Mesothelial cell of epicardium (in vitro differentiated cells): ENCODE data around the gene MBNL3. TPM values are rescaled to one million over a fixed set of nuclear protein-coding genes. Genes with fewer than 3 reads are reported as not detected.
A peak's percentile ranks its signal among the peaks of the same experiment; 100 is the strongest.
"Not testable (repeated sequence)": the region's sequence is repeated elsewhere in the genome, so short reads cannot be mapped to it uniquely, and the experiment has no call there.

ENCODE experiments used
- DNase-seq, 2 experiments: peaks; one replicate each; pipeline ENCODE4 v3.0.0; 2021; ENCODE audit warnings: low spot score in 2 of 2; ENCODE audit not compliant: unreplicated experiment in 2 of 2
- H3K27ac Mint-ChIP-seq: 2 replicates; pipeline ENCODE4 v1.8.0; 2021; ENCODE audit warnings: mixed read lengths
- H3K27me3 Mint-ChIP-seq: 2 replicates; pipeline ENCODE4 v1.8.0; 2021; ENCODE audit warnings: low read depth, mixed read lengths
- H3K36me3 Mint-ChIP-seq: 2 replicates; pipeline ENCODE4 v1.8.0; 2021; ENCODE audit warnings: mixed read lengths
- H3K4me1 Mint-ChIP-seq: 2 replicates; pipeline ENCODE4 v1.8.0; 2021; ENCODE audit warnings: mixed read lengths
- H3K4me3 Mint-ChIP-seq: 2 replicates; pipeline ENCODE4 v1.8.0; 2021; ENCODE audit warnings: mild to moderate bottlenecking, moderate library complexity, mixed read lengths
- H3K9me3 Mint-ChIP-seq: 2 replicates; pipeline ENCODE4 v1.8.0; 2021; ENCODE audit warnings: mixed read lengths
- CTCF ChIP-seq: fragments of 200-600 bp; sonication (generic); IDR thresholded peaks from one replicate; pipeline ENCODE4 v1.5.0; 2021; ENCODE audit warnings: antibody characterized with exemption; ENCODE audit not compliant: unreplicated experiment
- total RNA-seq: library from RNA; stranded (reverse); gene quantifications from 3 replicates; pipeline ENCODE4 v1.2.1, GENCODE V29; 2021

Gene MBNL3
- total RNA-seq, 1 donor from 2014 or later: 28.1 TPM

DNA sequence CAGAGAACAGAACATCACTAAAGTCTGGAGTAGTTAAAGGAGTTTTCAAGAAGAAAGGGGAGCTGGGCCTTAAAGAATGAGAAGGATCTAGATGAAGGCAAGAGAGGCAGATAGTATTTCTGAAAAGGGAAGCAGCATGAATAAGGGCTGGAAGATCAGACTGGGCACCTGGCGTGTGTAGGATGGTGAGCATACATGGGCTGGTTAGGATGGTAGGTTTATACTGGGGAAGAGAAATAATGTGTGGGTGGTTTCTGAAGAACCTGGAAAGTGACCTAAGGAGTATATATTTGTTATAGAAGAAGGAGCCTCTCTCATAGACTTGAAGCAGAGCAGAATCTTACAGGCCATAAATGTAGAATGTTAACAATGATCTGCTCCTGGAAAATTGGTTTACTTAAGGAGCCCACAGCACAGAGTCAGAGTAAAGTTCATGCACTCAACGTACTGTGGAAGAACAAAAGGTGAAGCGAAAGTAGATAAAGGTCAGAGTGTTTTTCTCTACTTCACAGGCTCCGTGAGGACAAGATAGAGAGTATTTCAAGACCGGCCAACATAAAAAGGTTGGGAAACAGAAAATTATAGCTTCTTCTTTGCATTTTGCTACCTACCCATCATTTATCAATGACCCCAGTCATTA lies 35.8 kb downstream of the MBNL3 start:
- peaks cover 36% of the 10 kb centered on the region for H3K36me3 Mint-ChIP-seq
- no peaks in the 10 kb centered on the region for H3K27me3 Mint-ChIP-seq
- H3K27ac Mint-ChIP-seq: peak overlapping the region; percentile 35
- H3K9me3 Mint-ChIP-seq: peaks cover 40% of the 10 kb centered on the region
- DNase-seq: no peak
- peaks cover 7% of the 10 kb centered on the region for H3K4me1 Mint-ChIP-seq
- H3K4me3 Mint-ChIP-seq: no peak overlapping the region
- no peak for TF ChIP-seq CTCF

DNA sequence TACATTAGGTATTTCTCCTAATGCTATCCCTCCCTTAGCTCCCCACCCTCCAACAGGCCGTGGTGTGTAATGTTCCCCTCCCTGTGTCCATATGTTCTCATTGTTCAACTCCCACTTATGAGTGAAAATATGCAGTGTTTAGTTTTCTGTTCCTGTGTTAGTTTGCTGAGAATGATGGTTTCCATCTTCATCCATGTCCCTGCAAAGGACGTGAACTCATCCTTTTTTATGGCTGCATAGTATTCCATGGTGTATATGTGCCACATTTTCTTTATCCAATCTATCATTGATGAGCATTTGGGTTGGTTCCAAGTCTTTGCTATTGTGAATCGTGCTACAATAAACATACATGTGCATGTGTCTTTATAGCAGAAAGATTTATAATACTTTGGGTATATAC lies 42.9 kb downstream of the MBNL3 start:
- Mint-ChIP-seq H3K4me1 (peaks cover 12% of the 10 kb centered on the region), H3K36me3 (peaks cover 46% of the 10 kb centered on the region), H3K9me3 (peaks cover 49% of the 10 kb centered on the region)
- not testable (repeated sequence) for H3K27ac Mint-ChIP-seq, DNase-seq, H3K4me3 Mint-ChIP-seq, H3K27me3 Mint-ChIP-seq

- DNase-seq: no peak
- Mint-ChIP-seq H3K36me3 (peaks cover 36% of the 10 kb centered on the region), H3K27ac (no peak overlapping the region), H3K4me3 (no peak overlapping the region), H3K4me1 (peaks cover 12% of the 10 kb centered on the region), H3K27me3 (no peaks in the 10 kb centered on the region), H3K9me3 (peaks cover 39% of the 10 kb centered on the region)
- no peak for TF ChIP-seq CTCF
Measured at GRCh38 chrX:132444936-132445335, 43.9 kb downstream of the MBNL3 start.

DNA sequence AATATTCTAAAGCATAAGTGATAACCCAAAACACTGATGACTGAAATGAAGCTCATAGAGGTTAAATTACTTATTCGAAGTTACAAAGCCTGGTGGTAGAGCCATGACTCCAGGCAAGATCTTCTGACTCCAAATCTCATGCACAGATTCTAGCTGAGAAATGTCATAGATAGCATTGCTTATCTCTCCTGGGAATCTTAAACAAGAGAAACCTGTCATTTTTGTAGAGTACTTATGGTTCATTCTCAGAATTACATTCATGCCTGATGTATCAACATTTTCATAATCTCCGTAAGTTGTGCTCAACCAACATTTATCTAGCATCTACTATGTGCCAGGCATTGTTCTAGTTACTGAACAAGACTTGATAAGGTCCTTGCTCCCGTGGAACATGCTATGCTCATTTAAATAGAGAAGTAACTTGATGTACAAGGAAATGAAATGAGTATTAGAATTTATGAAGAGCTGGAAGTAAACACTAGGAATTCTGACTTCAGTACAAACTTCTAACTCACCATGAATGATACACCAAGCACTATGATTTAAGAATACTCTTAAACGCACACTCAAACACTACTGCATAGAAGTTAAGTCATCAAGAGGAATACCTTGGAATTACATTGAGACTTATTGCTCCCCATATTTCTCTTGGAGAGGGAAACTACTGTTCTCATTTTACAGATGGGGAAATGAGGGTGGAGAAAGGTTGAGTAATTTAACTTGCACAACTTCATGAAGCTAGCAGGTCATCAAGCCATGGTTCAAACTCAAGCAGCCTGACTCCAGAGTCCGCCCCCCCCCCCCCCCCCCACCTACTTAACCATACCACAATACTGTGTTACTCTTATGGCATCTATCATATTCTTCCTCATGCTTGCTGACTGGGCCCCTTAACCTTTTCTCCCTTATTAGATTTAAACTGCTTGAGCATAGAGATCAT lies 45.4 kb downstream of the MBNL3 start:
- no peaks in the 10 kb centered on the region for H3K27me3 Mint-ChIP-seq
- TF ChIP-seq CTCF: no peak
- H3K9me3 Mint-ChIP-seq: peaks cover 26% of the 10 kb centered on the region
- H3K27ac Mint-ChIP-seq: peak overlapping the region; percentile 47
- DNase-seq: no peak
- H3K36me3 Mint-ChIP-seq: peaks cover 24% of the 10 kb centered on the region
- no peak overlapping the region for H3K4me3 Mint-ChIP-seq
- peaks cover 12% of the 10 kb centered on the region for H3K4me1 Mint-ChIP-seq

DNA sequence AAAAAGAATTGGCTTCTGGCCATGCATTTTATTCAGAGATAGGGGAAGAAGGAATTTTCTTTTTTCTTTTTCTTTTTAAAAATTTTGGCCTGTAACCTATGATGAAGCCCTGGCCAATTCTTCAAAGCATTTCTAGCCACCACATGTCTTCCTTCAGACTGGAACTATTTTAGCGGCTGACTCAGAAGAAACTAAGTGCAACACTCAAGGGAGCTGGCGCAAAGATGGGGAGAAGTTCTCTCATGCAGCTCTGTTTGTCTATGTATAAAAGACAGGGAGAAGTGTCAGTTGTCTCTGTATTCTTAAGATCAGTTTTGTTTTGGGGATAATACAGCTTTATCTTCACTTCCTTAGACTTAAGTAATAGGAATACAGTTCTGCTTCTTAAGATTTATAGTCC lies 46.1 kb downstream of the MBNL3 start:
- Mint-ChIP-seq H3K4me1 (peaks cover 12% of the 10 kb centered on the region), H3K27ac (peak overlapping the region; percentile 40), H3K27me3 (no peaks in the 10 kb centered on the region), H3K36me3 (peaks cover 16% of the 10 kb centered on the region), H3K9me3 (peaks cover 19% of the 10 kb centered on the region), H3K4me3 (no peak overlapping the region)
- no peak for TF ChIP-seq CTCF
- DNase-seq: no peak

- no peak for TF ChIP-seq CTCF
- Mint-ChIP-seq H3K4me3 (no peak overlapping the region), H3K36me3 (peaks cover 31% of the 10 kb centered on the region), H3K4me1 (peaks cover 5% of the 10 kb centered on the region), H3K27ac (no peak overlapping the region), H3K27me3 (no peaks in the 10 kb centered on the region), H3K9me3 (peaks cover 9% of the 10 kb centered on the region)
- DNase-seq: no peak
Measured at GRCh38 chrX:132435222-132435621, 53.6 kb downstream of the MBNL3 start.
